ENCODE measurements around the gene RERG.

Gene RERG

GRCh38 chr12:15196221-15196620 lies 25.0 kb downstream of the RERG start:
- DNase-seq (ENCODE audit: insufficient read length, low spot score) (no peak), FAIRE-seq (no peak)
- TF ChIP-seq POLR2AphosphoS5 (IDR thresholded peaks at IDR 0.05; ENCODE audit: low read depth, low read length) (no peak), TAF1 (IDR thresholded peaks at IDR 0.05; ENCODE audit: low read depth, low read length) (no peak), SPI1 (IDR thresholded peaks at IDR 0.05; ENCODE audit: low read depth, low read length) (no peak), PAX5 (IDR thresholded peaks at IDR 0.05; ENCODE audit: insufficient read depth, low read length, severe bottlenecking) (no peak), POLR2A (IDR thresholded peaks at IDR 0.05; ENCODE audit: low read depth, low read length) (no peak), POU2F2 (IDR thresholded peaks at IDR 0.05; ENCODE audit: low read depth, low read length) (no peak)

DNA sequence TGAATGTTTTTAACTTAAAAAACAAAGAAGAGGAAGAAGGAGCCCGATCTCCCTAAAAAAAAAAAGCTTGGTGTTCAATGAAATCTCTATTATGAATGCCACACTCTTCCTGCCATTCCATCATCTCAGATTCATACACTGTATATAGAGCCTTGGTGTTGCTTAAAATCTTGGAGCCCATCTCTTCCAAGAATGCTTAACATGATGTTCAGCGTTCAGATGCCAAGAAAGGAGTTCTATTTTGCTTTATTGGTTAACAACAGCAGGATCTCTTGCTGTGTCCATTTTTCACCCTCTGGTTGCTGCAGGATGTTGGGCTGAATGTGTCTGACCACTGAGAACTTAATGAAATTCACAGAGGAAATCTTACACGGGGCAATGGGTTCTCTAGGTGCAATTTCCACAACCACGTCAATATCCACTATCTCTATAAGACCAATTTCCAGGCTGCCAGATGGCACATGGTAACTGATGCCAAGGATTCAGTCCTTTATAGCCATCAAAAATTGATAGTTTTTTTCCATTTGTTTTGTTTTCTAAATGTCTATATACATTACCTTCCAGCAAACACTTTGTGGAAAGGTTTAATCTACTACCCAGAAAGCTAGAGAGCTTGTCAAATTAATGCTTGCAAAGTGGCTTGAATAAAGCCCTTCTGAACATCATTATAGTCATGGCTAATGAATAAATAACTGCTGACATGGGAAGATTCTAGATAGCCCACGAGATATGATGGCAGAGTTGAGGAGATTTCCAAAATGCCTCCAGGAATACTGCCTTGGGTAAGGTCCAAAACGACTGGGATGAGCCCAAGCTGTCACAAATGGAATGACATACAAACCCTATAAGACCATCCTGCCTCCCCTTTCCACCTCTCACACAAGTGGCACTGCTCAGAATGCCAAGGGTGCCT lies 26.5 kb downstream of the RERG start:
- DNase-seq (ENCODE audit: insufficient read length, low spot score): no peak
- FAIRE-seq: no peak
- TF ChIP-seq POLR2AphosphoS5 (IDR thresholded peaks at IDR 0.05; ENCODE audit: low read depth, low read length) (no peak), POLR2A (IDR thresholded peaks at IDR 0.05; ENCODE audit: low read depth, low read length) (no peak), SPI1 (IDR thresholded peaks at IDR 0.05; ENCODE audit: low read depth, low read length) (no peak), POU2F2 (IDR thresholded peaks at IDR 0.05; ENCODE audit: low read depth, low read length) (no peak), TAF1 (IDR thresholded peaks at IDR 0.05; ENCODE audit: low read depth, low read length) (no peak), PAX5 (IDR thresholded peaks at IDR 0.05; ENCODE audit: insufficient read depth, low read length, severe bottlenecking) (no peak)

- DNase-seq (ENCODE audit: insufficient read length, low spot score) (no peak), FAIRE-seq (no peak)
- TF ChIP-seq POU2F2 (IDR thresholded peaks at IDR 0.05; ENCODE audit: low read depth, low read length) (no peak), POLR2AphosphoS5 (IDR thresholded peaks at IDR 0.05; ENCODE audit: low read depth, low read length) (no peak), POLR2A (IDR thresholded peaks at IDR 0.05; ENCODE audit: low read depth, low read length) (no peak), PAX5 (IDR thresholded peaks at IDR 0.05; ENCODE audit: insufficient read depth, low read length, severe bottlenecking) (no peak), TAF1 (IDR thresholded peaks at IDR 0.05; ENCODE audit: low read depth, low read length) (no peak), SPI1 (IDR thresholded peaks at IDR 0.05; ENCODE audit: low read depth, low read length) (no peak)
Measured at GRCh38 chr12:15193946-15194345, 27.3 kb downstream of the RERG start.

DNA sequence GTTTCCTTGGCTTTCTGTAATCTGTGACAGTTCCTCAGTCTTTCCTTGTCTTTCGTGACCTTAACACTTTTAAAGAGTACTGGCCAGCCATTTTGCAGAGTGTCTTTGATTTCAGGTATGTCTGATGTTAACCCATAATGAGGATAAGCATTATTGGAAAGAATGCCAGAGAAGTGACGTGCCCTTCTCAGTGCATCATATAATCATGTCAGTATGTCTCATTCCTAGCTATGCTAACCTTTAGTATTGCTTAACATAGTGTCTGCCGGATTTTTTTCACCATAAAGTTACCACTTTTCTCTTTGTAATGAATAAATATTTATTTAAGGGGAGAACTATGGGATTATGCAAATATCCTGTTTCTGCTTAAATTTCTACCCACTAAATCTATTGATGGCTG lies 28.5 kb downstream of the RERG start:
- FAIRE-seq: no peak

DNA sequence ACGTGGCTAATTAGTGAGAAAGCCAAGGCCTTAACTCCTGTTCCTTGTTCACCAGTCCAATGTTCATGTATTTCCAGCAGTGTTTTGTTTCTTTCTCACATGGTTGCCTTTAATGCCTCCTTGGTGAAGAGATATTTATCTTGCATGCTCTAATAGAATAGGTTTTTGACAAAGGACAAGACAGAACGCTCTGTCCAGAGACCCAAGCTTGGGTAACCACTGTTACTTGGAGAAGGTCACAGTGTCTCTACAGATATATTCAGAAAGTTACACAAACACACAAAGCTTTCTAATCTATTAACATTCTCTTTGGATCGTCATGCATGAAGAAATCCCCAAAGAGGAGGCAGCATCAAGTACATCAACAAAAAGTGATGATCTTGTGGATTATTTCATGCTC lies 33.1 kb downstream of the RERG start:
- FAIRE-seq (no peak), DNase-seq (ENCODE audit: insufficient read length, low spot score) (no peak)
- TF ChIP-seq PAX5 (IDR thresholded peaks at IDR 0.05; ENCODE audit: insufficient read depth, low read length, severe bottlenecking) (no peak), POU2F2 (IDR thresholded peaks at IDR 0.05; ENCODE audit: low read depth, low read length) (no peak), POLR2AphosphoS5 (IDR thresholded peaks at IDR 0.05; ENCODE audit: low read depth, low read length) (no peak), POLR2A (IDR thresholded peaks at IDR 0.05; ENCODE audit: low read depth, low read length) (no peak), SPI1 (IDR thresholded peaks at IDR 0.05; ENCODE audit: low read depth, low read length) (no peak), TAF1 (IDR thresholded peaks at IDR 0.05; ENCODE audit: low read depth, low read length) (no peak)

More for the DNA sequence above, 28.5 kb downstream of the RERG start:
- DNase-seq (ENCODE audit: insufficient read length, low spot score): no peak
- no peak for TF ChIP-seq TAF1 (IDR thresholded peaks at IDR 0.05; ENCODE audit: low read depth, low read length)
- TF ChIP-seq SPI1 (IDR thresholded peaks at IDR 0.05; ENCODE audit: low read depth, low read length): no peak
- no peak for TF ChIP-seq POLR2AphosphoS5 (IDR thresholded peaks at IDR 0.05; ENCODE audit: low read depth, low read length)
- no peak for TF ChIP-seq POU2F2 (IDR thresholded peaks at IDR 0.05; ENCODE audit: low read depth, low read length)
- no peak for TF ChIP-seq PAX5 (IDR thresholded peaks at IDR 0.05; ENCODE audit: insufficient read depth, low read length, severe bottlenecking)
- no peak for TF ChIP-seq POLR2A (IDR thresholded peaks at IDR 0.05; ENCODE audit: low read depth, low read length)

- no peak for FAIRE-seq
- DNase-seq (ENCODE audit: insufficient read length, low spot score): no peak
- TF ChIP-seq PAX5 (IDR thresholded peaks at IDR 0.05; ENCODE audit: insufficient read depth, low read length, severe bottlenecking) (no peak), POLR2A (IDR thresholded peaks at IDR 0.05; ENCODE audit: low read depth, low read length) (no peak), POU2F2 (IDR thresholded peaks at IDR 0.05; ENCODE audit: low read depth, low read length) (no peak), TAF1 (IDR thresholded peaks at IDR 0.05; ENCODE audit: low read depth, low read length) (no peak), SPI1 (IDR thresholded peaks at IDR 0.05; ENCODE audit: low read depth, low read length) (no peak), POLR2AphosphoS5 (IDR thresholded peaks at IDR 0.05; ENCODE audit: low read depth, low read length) (no peak)
Measured at GRCh38 chr12:15186597-15186996, 34.6 kb downstream of the RERG start.

DNA sequence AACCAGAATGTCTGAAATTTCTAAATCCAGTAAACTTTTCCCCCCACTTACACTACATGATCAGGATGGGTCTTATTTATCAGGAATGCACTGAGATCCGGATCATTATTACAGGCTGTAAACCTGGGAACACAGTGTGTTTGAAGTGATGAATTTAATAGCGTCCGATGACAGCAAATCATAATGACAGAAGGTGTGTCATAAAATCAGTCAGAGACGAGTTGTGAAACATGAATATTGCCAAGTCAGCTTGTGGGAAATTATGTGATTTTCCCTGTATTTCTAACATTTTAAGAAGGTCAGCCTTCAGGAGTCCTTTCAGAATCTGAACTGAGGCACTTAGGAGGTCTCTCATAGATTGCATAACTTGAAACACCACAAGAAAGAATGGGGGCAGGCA lies 36.7 kb downstream of the RERG start:
- TF ChIP-seq POU2F2 (IDR thresholded peaks at IDR 0.05; ENCODE audit: low read depth, low read length) (no peak), POLR2AphosphoS5 (IDR thresholded peaks at IDR 0.05; ENCODE audit: low read depth, low read length) (no peak), POLR2A (IDR thresholded peaks at IDR 0.05; ENCODE audit: low read depth, low read length) (no peak), PAX5 (IDR thresholded peaks at IDR 0.05; ENCODE audit: insufficient read depth, low read length, severe bottlenecking) (no peak), TAF1 (IDR thresholded peaks at IDR 0.05; ENCODE audit: low read depth, low read length) (no peak), SPI1 (IDR thresholded peaks at IDR 0.05; ENCODE audit: low read depth, low read length) (no peak)
- DNase-seq (ENCODE audit: insufficient read length, low spot score): no peak
- no peak for FAIRE-seq

GRCh38 chr12:15183821-15184220 lies 37.4 kb downstream of the RERG start:
- TF ChIP-seq SPI1 (IDR thresholded peaks at IDR 0.05; ENCODE audit: low read depth, low read length) (no peak), TAF1 (IDR thresholded peaks at IDR 0.05; ENCODE audit: low read depth, low read length) (no peak), POLR2A (IDR thresholded peaks at IDR 0.05; ENCODE audit: low read depth, low read length) (no peak), PAX5 (IDR thresholded peaks at IDR 0.05; ENCODE audit: insufficient read depth, low read length, severe bottlenecking) (no peak)
- FAIRE-seq: no peak
- DNase-seq (ENCODE audit: insufficient read length, low spot score): no peak

GRCh38 chr12:15181017-15181683 lies 40.1 kb downstream of the RERG start:
- FAIRE-seq (no peak), DNase-seq (ENCODE audit: insufficient read length, low spot score) (no peak)
- TF ChIP-seq POU2F2 (IDR thresholded peaks at IDR 0.05; ENCODE audit: low read depth, low read length) (no peak), TAF1 (IDR thresholded peaks at IDR 0.05; ENCODE audit: low read depth, low read length) (no peak), PAX5 (IDR thresholded peaks at IDR 0.05; ENCODE audit: insufficient read depth, low read length, severe bottlenecking) (no peak), POLR2AphosphoS5 (IDR thresholded peaks at IDR 0.05; ENCODE audit: low read depth, low read length) (no peak), SPI1 (IDR thresholded peaks at IDR 0.05; ENCODE audit: low read depth, low read length) (no peak), POLR2A (IDR thresholded peaks at IDR 0.05; ENCODE audit: low read depth, low read length) (no peak)
